Measurements from ENCODE around the gene OR2S2. TPM values are rescaled to one million over a fixed set of nuclear protein-coding genes. Genes with fewer than 3 reads are reported as not detected.

OR2S2 gene
- total and polyA plus RNA-seq, 2 donors (not counting 3 experiments of a cell fraction or from before 2014, with no cell fraction given): not detected

DNA sequence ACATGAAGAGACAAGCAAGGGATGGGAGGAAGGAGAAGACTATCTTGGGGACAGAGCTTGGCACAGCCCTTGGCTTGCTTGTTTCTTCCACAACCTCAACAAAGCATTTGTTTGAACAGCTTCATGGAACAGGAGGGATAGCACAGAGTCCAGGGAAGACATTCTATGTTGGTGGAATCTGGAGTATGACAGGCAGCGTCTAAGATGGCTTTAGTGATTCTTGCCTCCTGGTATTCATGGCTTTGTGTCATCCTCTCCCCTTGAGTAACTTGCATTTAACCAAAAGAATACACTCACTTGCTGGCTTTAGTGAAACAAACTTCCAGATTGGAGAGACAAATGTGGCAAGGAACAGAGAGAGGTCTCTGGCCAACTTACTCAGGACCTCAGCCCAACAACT is 47.9 kb upstream of the OR2S2 start:
- Histone ChIP-seq H3K9me3 (replicated peaks; ENCODE audit: control insufficient read depth, insufficient read depth, low read length) (no peaks in the 10 kb centered on the region), H3K79me2 (ENCODE audit: control insufficient read depth, insufficient read depth, low read length) (no peaks in the 10 kb centered on the region), H3K9me1 (replicated peaks; ENCODE audit: control insufficient read depth, extremely low read depth, insufficient read depth, low read length) (no peaks in the 10 kb centered on the region), H3K9ac (replicated peaks; ENCODE audit: extremely low read depth, insufficient read depth, low read length) (no peak overlapping the region), H3K4me2 (ENCODE audit: insufficient read depth, low read length) (no peak overlapping the region), H3K27ac (ENCODE audit: insufficient read depth, low read depth, low read length) (no peak overlapping the region), H3K36me3 (ENCODE audit: control insufficient read depth in 2 of 2, extremely low read depth in 1 of 2, insufficient read depth in 2 of 2, low read length in 2 of 2) (no peaks in the 10 kb centered on the region), H4K20me1 (replicated peaks; ENCODE audit: control insufficient read depth, extremely low read depth, insufficient read depth, low read length) (no peaks in the 10 kb centered on the region), H3K4me1 (ENCODE audit: control insufficient read depth, extremely low read depth, insufficient read depth, low read length) (no peaks in the 10 kb centered on the region), H2AFZ (ENCODE audit: low read depth, low read length) (no peak overlapping the region), H3K27me3 (ENCODE audit: control insufficient read depth in 2 of 2, insufficient read depth in 2 of 2, low read length in 2 of 2) (peaks cover 9 to 22% of the 10 kb centered on the region in 2 experiments), H3K4me3 (replicated peaks in 1 of 3; ENCODE audit: insufficient read depth in 1 of 3, low read depth in 1 of 3, low read length in 3 of 3) (no peak overlapping the region)
- ChIA-PET POLR2A (no interaction called here), CTCF (interaction anchor here (1.3 to 5.7 kb wide), 4 partner anchors 17 to 180 kb away, joined by 3 to 60 read pairs (median 6); no protein-coding TSS in a partner anchor)
- BruUV-seq (replicated peaks): no TSS peak
- DNase-seq (ENCODE audit: low read depth, low spot score): no peak
- TF ChIP-seq EZH2 (IDR thresholded peaks at IDR 0.05; ENCODE audit: borderline replicate concordance, low read depth, low read length, severe bottlenecking) (no peak), GATA2 (IDR thresholded peaks at IDR 0.05; ENCODE audit: insufficient read depth, insufficient read length, low read depth, low read length) (no peak), JUN (IDR thresholded peaks at IDR 0.05; ENCODE audit: borderline replicate concordance, insufficient read depth, insufficient read length, low read depth) (no peak), POLR2AphosphoS5 (IDR thresholded peaks at IDR 0.05; ENCODE audit: insufficient read depth, low read depth, low read length) (no peak), MYC (IDR thresholded peaks at IDR 0.05; ENCODE audit: low read depth, low read length) (no peak), POLR2A (IDR thresholded peaks at IDR 0.05; ENCODE audit: low read depth, low read length) (no peak), FOS (IDR thresholded peaks at IDR 0.05; ENCODE audit: borderline replicate concordance, insufficient read depth, low read length) (no peak)
- TF ChIP-seq, protein P1, sequence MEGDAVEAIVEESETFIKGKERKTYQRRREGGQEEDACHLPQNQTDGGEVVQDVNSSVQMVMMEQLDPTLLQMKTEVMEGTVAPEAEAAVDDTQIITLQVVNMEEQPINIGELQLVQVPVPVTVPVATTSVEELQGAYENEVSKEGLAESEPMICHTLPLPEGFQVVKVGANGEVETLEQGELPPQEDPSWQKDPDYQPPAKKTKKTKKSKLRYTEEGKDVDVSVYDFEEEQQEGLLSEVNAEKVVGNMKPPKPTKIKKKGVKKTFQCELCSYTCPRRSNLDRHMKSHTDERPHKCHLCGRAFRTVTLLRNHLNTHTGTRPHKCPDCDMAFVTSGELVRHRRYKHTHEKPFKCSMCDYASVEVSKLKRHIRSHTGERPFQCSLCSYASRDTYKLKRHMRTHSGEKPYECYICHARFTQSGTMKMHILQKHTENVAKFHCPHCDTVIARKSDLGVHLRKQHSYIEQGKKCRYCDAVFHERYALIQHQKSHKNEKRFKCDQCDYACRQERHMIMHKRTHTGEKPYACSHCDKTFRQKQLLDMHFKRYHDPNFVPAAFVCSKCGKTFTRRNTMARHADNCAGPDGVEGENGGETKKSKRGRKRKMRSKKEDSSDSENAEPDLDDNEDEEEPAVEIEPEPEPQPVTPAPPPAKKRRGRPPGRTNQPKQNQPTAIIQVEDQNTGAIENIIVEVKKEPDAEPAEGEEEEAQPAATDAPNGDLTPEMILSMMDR (IDR thresholded peaks at IDR 0.05; ENCODE audit: extremely low read depth in 1 of 2, insufficient read depth in 1 of 2, low read depth in 1 of 2, low read length in 2 of 2): no peak
- FAIRE-seq: no peak
- dilution Hi-C loops (cut with MboI; ENCODE audit: extremely low pct_ligation_motif_present, low sequenced_read_pairs) (no loop called here), intact Hi-C loops (cut with micrococcal nuclease) (loop anchor here (5.0 kb wide), 3 partner anchors 49 to 99 kb away; partner anchors contain the start of genes HRCT1, OR2S2 and SPAAR)

Data from endothelial cell of umbilical vein (primary cell).